Stimulated activated CD8-positive, alpha-beta memory T cell treated with anti-CD3 and anti-CD28 coated beads, Interleukin-2, amount 100 ng/mL, for 1 hour (primary cell): Measurements from ENCODE around the gene C1QTNF1.

Experiments used
- DNase-seq, 2 donors: peaks; one replicate each; pipeline ENCODE4 v3.0.0-alpha.2; 2020; ENCODE audit warnings: low read depth in 2 of 2

The C1QTNF1 gene

GRCh38 chr17:79079421-79080200 is 55.6 kb downstream of the C1QTNF1 start:
- DNase-seq = no peak

GRCh38 chr17:79080349-79080748 is 56.4 kb downstream of the C1QTNF1 start:
- no peak for DNase-seq

GRCh38 chr17:79080761-79081290 is 56.9 kb downstream of the C1QTNF1 start:
- no peak for DNase-seq

GRCh38 chr17:79081571-79082276 is 57.8 kb downstream of the C1QTNF1 start:
- DNase-seq = no peak

GRCh38 chr17:79082311-79083190 is 58.6 kb downstream of the C1QTNF1 start:
- DNase-seq = peak in 1 of 2 donors; percentile 17

- DNase-seq = no peak
Observed at GRCh38 chr17:79083191-79083971, 59.4 kb downstream of the C1QTNF1 start.

- DNase-seq = no peak
Observed at GRCh38 chr17:79084291-79085153, 60.6 kb downstream of the C1QTNF1 start.

- no peak for DNase-seq
Observed at GRCh38 chr17:79085154-79085920, 61.4 kb downstream of the C1QTNF1 start.

- DNase-seq = no peak
Observed at GRCh38 chr17:79085921-79086551, 62.1 kb downstream of the C1QTNF1 start.

- DNase-seq = no peak
Observed at GRCh38 chr17:79086609-79087427, 62.8 kb downstream of the C1QTNF1 start.

GRCh38 chr17:79087428-79088143 is 63.6 kb downstream of the C1QTNF1 start:
- DNase-seq = peak; percentile 27 to 55

GRCh38 chr17:79088247-79088996 is 64.5 kb downstream of the C1QTNF1 start:
- DNase-seq = no peak

GRCh38 chr17:79088997-79089328 is 65.0 kb downstream of the C1QTNF1 start:
- no peak for DNase-seq

GRCh38 chr17:79089720-79090442 is 65.9 kb downstream of the C1QTNF1 start:
- no peak for DNase-seq

- no peak for DNase-seq
Observed at GRCh38 chr17:79090443-79091225, 66.7 kb downstream of the C1QTNF1 start.
